Fibroblast of pulmonary artery (primary cell): ENCODE data around the gene SDCBP2.

Experiments
- DNase-seq: peaks from one replicate; pipeline ENCODE4 v3.0.0-alpha.2; 2010; ENCODE audit warnings: low read depth
- H3K4me3 ChIP-seq: replicated peaks from 2 replicates; pipeline ENCODE4 v1.5.1; 2011; ENCODE audit warnings: low read depth, mild to moderate bottlenecking, control low read depth, low read length, moderate library complexity
- CTCF ChIP-seq: IDR thresholded peaks from 2 replicates; pipeline ENCODE4 v1.5.1; 2011; ENCODE audit warnings: mild to moderate bottlenecking, control low read depth, low read length, inconsistent platforms; ENCODE audit errors: missing control alignments

Gene SDCBP2

GRCh38 chr20:1312904-1313235 lies 16.1 kb downstream of the SDCBP2 start:
- no peak for TF ChIP-seq CTCF
- H3K4me3 ChIP-seq: no peak overlapping the region
- DNase-seq: no peak

DNA sequence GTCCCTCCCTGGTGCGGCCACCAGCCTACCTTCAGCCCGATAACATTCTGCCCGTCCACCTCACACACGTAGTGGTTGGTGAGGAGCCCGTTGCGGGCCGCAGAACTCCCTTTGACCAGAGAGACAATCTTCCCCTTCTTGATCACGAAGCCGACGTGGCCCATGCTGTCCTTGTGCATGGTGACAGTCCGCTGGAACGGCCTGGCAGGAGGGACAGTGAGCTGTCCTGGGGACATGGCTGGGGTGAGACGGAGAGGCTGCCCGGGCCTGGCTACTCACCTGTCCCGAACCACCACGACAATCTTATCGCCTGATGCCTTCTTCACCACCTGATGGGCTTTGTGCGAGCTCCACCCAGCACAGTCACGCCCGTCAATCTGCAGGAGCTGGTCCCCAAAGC lies 16.6 kb downstream of the SDCBP2 start:
- TF ChIP-seq CTCF: no peak
- no peak for DNase-seq
- H3K4me3 ChIP-seq: no peak overlapping the region

GRCh38 chr20:1310506-1311190 lies 18.3 kb downstream of the SDCBP2 start:
- DNase-seq: no peak
- no peak for TF ChIP-seq CTCF
- no peak overlapping the region for H3K4me3 ChIP-seq

GRCh38 chr20:1310071-1310470 lies 18.9 kb downstream of the SDCBP2 start:
- TF ChIP-seq CTCF: no peak
- no peak for DNase-seq
- no peak overlapping the region for H3K4me3 ChIP-seq

DNA sequence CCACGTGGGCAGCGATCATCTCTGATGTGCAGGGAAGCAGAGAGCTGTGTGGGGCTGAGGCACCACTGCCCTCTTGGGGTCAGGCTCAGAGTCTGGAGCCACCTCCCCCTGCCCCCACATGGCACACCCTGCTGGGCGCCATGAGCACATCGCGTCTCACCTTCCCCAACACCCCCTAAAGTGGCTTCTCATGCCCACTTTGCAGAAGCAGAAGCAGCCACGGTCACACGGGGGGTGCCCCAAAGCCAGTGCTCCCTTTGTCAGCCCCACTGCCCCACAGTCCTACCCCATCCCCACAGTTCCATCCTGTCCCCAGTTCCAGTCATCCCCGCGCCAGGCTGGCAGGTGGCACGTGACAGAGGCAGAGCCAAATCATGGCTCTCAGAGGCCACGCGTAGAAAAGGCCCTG lies 19.5 kb downstream of the SDCBP2 start:
- no peak for DNase-seq
- no peak for TF ChIP-seq CTCF
- no peak overlapping the region for H3K4me3 ChIP-seq

- no peak for TF ChIP-seq CTCF
- no peak overlapping the region for H3K4me3 ChIP-seq
- DNase-seq: no peak
Observed at GRCh38 chr20:1308702-1309095, 20.2 kb downstream of the SDCBP2 start.

GRCh38 chr20:1308067-1308701 lies 20.8 kb downstream of the SDCBP2 start:
- H3K4me3 ChIP-seq: no peak overlapping the region
- DNase-seq: no peak
- TF ChIP-seq CTCF: no peak
